NCI-H82 (cell line): ENCODE results near the gene VKORC1.
"Not testable (repeated sequence)": the region's sequence is repeated elsewhere in the genome, so short reads cannot be mapped to it uniquely, and the experiment has no call there.

Experiments used
- DNase-seq: peaks from one replicate; lab custom pipeline; 2025; lab: John Stamatoyannopoulos, UW

VKORC1 gene

GRCh38 chr16:31107465-31107867 lies 12.9 kb upstream of the VKORC1 start:
- peak; percentile 90 for DNase-seq

- no peak for DNase-seq
Observed at GRCh38 chr16:31106509-31107464, 12.2 kb upstream of the VKORC1 start.

- DNase-seq: peak; percentile 69
Observed at GRCh38 chr16:31105677-31106213, 11.1 kb upstream of the VKORC1 start.

GRCh38 chr16:31100876-31101641 lies 6.5 kb upstream of the VKORC1 start:
- not testable (repeated sequence) for DNase-seq

GRCh38 chr16:31099860-31100638 lies 5.5 kb upstream of the VKORC1 start:
- DNase-seq: no peak

GRCh38 chr16:31094088-31094423 lies 541 bp downstream of the VKORC1 start:
- DNase-seq: peak; percentile 61

- DNase-seq: peak; percentile 84
Observed at GRCh38 chr16:31093132-31093703, 1.4 kb downstream of the VKORC1 start.

GRCh38 chr16:31092330-31092729 lies 2.3 kb downstream of the VKORC1 start:
- DNase-seq: no peak

GRCh38 chr16:31090540-31090939 lies 4.1 kb downstream of the VKORC1 start:
- no peak for DNase-seq

GRCh38 chr16:31089199-31089598 lies 5.4 kb downstream of the VKORC1 start:
- no peak for DNase-seq

- DNase-seq: no peak
Observed at GRCh38 chr16:31088459-31089183, 6.0 kb downstream of the VKORC1 start, which contains the start of gene PRSS53. PRSS53 (minus strand) TSS chr16:31088943; CDS start chr16:31088809, 134 bp downstream.

- peak; percentile 60 for DNase-seq
Observed at GRCh38 chr16:31087971-31088370, 6.6 kb downstream of the VKORC1 start.

- no peak for DNase-seq
Observed at GRCh38 chr16:31087481-31087880, 7.1 kb downstream of the VKORC1 start.

- DNase-seq: no peak
Observed at GRCh38 chr16:31086629-31086906, 8.0 kb downstream of the VKORC1 start.

- DNase-seq: no peak
Observed at GRCh38 chr16:31085873-31086628, 8.5 kb downstream of the VKORC1 start.

- DNase-seq: no peak
Observed at GRCh38 chr16:31085411-31085810, 9.2 kb downstream of the VKORC1 start.

GRCh38 chr16:31084584-31085302 lies 9.9 kb downstream of the VKORC1 start:
- no peak for DNase-seq

GRCh38 chr16:31083981-31084380 lies 10.6 kb downstream of the VKORC1 start:
- no peak for DNase-seq

- DNase-seq: no peak
Observed at GRCh38 chr16:31083556-31083955, 11.0 kb downstream of the VKORC1 start.

GRCh38 chr16:31083081-31083480 lies 11.5 kb downstream of the VKORC1 start:
- DNase-seq: no peak
